SK-N-SH (cell line): Measurements from ENCODE around the gene CSRP1. TPM values are rescaled to one million over a fixed set of nuclear protein-coding genes. Genes with fewer than 3 reads are reported as not detected.

Source experiments
- CTCF ChIA-PET: fragments of 300-600, 350-600 bp; formaldehyde crosslinking; extraction: SDS; loops from one replicate; lab custom pipeline; 2021; lab: Yijun Ruan, JAX
- POLR2A ChIA-PET: fragments of 350-600 bp; sonication (Branson Sonifier 250); formaldehyde crosslinking; extraction: SDS; loops from one replicate; lab custom pipeline; 2020; ENCODE audit warnings: antibody characterized with exemption, inconsistent platforms; lab: Yijun Ruan, JAX
- DNase-seq: peaks from one replicate; pipeline ENCODE4 v3.0.0; 2012
- H2AFZ ChIP-seq: fragments of 200-600 bp; sonication (generic); 2 replicates; pipeline ENCODE4 v1.8.1; 2016; ENCODE audit warnings: antibody characterized with exemption, mild to moderate bottlenecking, low read depth
- H3F3A ChIP-seq: fragments of 200-600 bp; sonication (generic); replicated peaks from 2 replicates; pipeline ENCODE3; 2016; ENCODE audit warnings: antibody characterized with exemption, mild to moderate bottlenecking; ENCODE audit not compliant: insufficient read depth
- H3K27ac ChIP-seq, 2 experiments: fragments of 200-500 bp in 1 of 2; fragments of 200-600 bp in 1 of 2; sonication (Bioruptor generic) in 1 of 2; sonication (generic), shearing (Covaris generic) in 1 of 2; 2 replicates each; pipeline versions ENCODE4 v1.5.1 to v1.6.1; 2014 to 2016; ENCODE audit warnings: low read depth in 2 of 2, inconsistent platforms in 1 of 2, low read length in 1 of 2, mild to moderate bottlenecking in 1 of 2, mixed read lengths in 1 of 2
- H3K27me3 ChIP-seq: fragments of 200-600 bp; sonication (generic), shearing (Covaris generic); 2 replicates; pipeline ENCODE4 v1.6.1; 2016; ENCODE audit warnings: mixed run types; ENCODE audit not compliant: insufficient read depth
- H3K36me3 ChIP-seq, 2 experiments: fragments of 200-500 bp in 1 of 2; fragments of 200-600 bp in 1 of 2; sonication (Bioruptor generic) in 1 of 2; sonication (generic) in 1 of 2; replicated peaks in 1 of 2; 2 replicates each; pipeline versions ENCODE3 to v1.5.1; 2014 to 2016; ENCODE audit warnings: low read length in 1 of 2, mild to moderate bottlenecking in 1 of 2; ENCODE audit not compliant: insufficient read depth in 2 of 2, control insufficient read depth in 1 of 2
- H3K4me1 ChIP-seq, 2 experiments: fragments of 200-500 bp in 1 of 2; fragments of 200-600 bp in 1 of 2; sonication (Bioruptor generic) in 1 of 2; sonication (generic), shearing (Covaris generic) in 1 of 2; 2 replicates each; pipeline versions ENCODE4 v1.5.1 to v1.6.1; 2014 to 2016; ENCODE audit warnings: low read depth in 1 of 2, low read length in 1 of 2, mixed run types in 1 of 2; ENCODE audit not compliant: insufficient read depth in 2 of 2, control insufficient read depth in 1 of 2
- H3K4me2 ChIP-seq: fragments of 200-600 bp; sonication (generic), shearing (Covaris generic); 2 replicates; pipeline ENCODE4 v1.6.1; 2017; ENCODE audit warnings: mixed run types
- H3K4me3 ChIP-seq, 2 experiments: fragments of 200-500 bp in 1 of 2; fragments of 200-600 bp in 1 of 2; sonication (Bioruptor generic) in 1 of 2; sonication (generic), shearing (Covaris generic) in 1 of 2; 2 replicates each; pipeline versions ENCODE4 v1.5.1 to v1.8.1; 2014 to 2016; ENCODE audit warnings: low read depth in 2 of 2, inconsistent platforms in 1 of 2, low read length in 1 of 2, mild to moderate bottlenecking in 1 of 2, mixed read lengths in 1 of 2, moderate library complexity in 1 of 2
- H3K79me2 ChIP-seq: fragments of 200-600 bp; sonication (generic); 2 replicates; pipeline ENCODE4 v1.8.1; 2017; ENCODE audit warnings: mild to moderate bottlenecking; ENCODE audit not compliant: insufficient read depth
- H3K9ac ChIP-seq: fragments of 200-600 bp; sonication (generic); 2 replicates; pipeline ENCODE4 v1.6.1; 2017; ENCODE audit warnings: mixed run types
- H3K9me2 ChIP-seq: fragments of 200-600 bp; sonication (generic); 2 replicates; pipeline ENCODE4 v1.6.1; 2017; ENCODE audit warnings: mixed run types
- H3K9me3 ChIP-seq: fragments of 200-600 bp; sonication (generic); 2 replicates; pipeline ENCODE4 v1.6.1; 2017; ENCODE audit warnings: mixed run types, mild to moderate bottlenecking, moderate library complexity
- H4K20me1 ChIP-seq: fragments of 200-600 bp; sonication (generic); 2 replicates; pipeline ENCODE4 v1.6.1; 2017; ENCODE audit warnings: mild to moderate bottlenecking, mixed run types; ENCODE audit not compliant: insufficient read depth
- CHD2 ChIP-seq: fragments of 150-350 bp; IDR thresholded peaks from 2 replicates; pipeline ENCODE4 v1.6.1; 2018; ENCODE audit warnings: low read length; ENCODE audit not compliant: partially characterized antibody
- ELF1 ChIP-seq: IDR thresholded peaks from 2 replicates; pipeline ENCODE4 v1.4.0; 2012
- FOXJ3 ChIP-seq: sonication (generic); formaldehyde crosslinking; IDR thresholded peaks from 2 replicates; pipeline ENCODE4 v1.5.1; 2020; ENCODE audit warnings: mild to moderate bottlenecking, missing genetic modification reagents
- GABPA ChIP-seq: IDR thresholded peaks from 2 replicates; pipeline ENCODE4 v1.4.0; 2012; ENCODE audit warnings: low read depth, mild to moderate bottlenecking
- GATA2 ChIP-seq: sonication (generic); formaldehyde crosslinking; IDR thresholded peaks from 2 replicates; pipeline ENCODE4 v1.5.0; 2020; ENCODE audit warnings: mild to moderate bottlenecking, missing genetic modification reagents
- IRF3 ChIP-seq: fragments of 150-350 bp; IDR thresholded peaks from 2 replicates; pipeline ENCODE4 v1.6.1; 2016; ENCODE audit warnings: mild to moderate bottlenecking, low read depth, low read length
- NFIC ChIP-seq: IDR thresholded peaks from 2 replicates; pipeline ENCODE4 v1.4.0; 2012; ENCODE audit warnings: borderline replicate concordance
- PBX3 ChIP-seq: IDR thresholded peaks from 2 replicates; pipeline ENCODE4; 2012
- POLR2AphosphoS5 ChIP-seq: IDR thresholded peaks from 2 replicates; pipeline ENCODE4 v1.6.1; 2012; ENCODE audit warnings: low read depth, low read length
- RAD21 ChIP-seq: IDR thresholded peaks from 2 replicates; pipeline ENCODE4 v1.6.1; 2012; ENCODE audit warnings: mild to moderate bottlenecking, low read length
- RCOR1 ChIP-seq: fragments of 150-350 bp; IDR thresholded peaks from 2 replicates; pipeline ENCODE4 v1.6.1; 2017; ENCODE audit warnings: antibody characterized with exemption, low read length
- RFX5 ChIP-seq: IDR thresholded peaks from 2 replicates; pipeline ENCODE4 v1.6.1; 2012; ENCODE audit warnings: mild to moderate bottlenecking, improper control_type of control experiment, low read length
- SIN3A ChIP-seq: IDR thresholded peaks from 2 replicates; pipeline ENCODE4 v1.6.1; 2012; ENCODE audit warnings: low read depth, mild to moderate bottlenecking, low read length, moderate library complexity, borderline replicate concordance
- SMC3 ChIP-seq: IDR thresholded peaks from 2 replicates; pipeline ENCODE4 v1.6.1; 2012; ENCODE audit warnings: low read depth, low read length, improper control_type of control experiment
- TAF1 ChIP-seq: IDR thresholded peaks from 2 replicates; pipeline ENCODE4 v1.6.1; 2012; ENCODE audit warnings: low read depth, mild to moderate bottlenecking, low read length, moderate library complexity, borderline replicate concordance
- TCF12 ChIP-seq: IDR thresholded peaks from 2 replicates; pipeline ENCODE4 v1.4.0; 2012
- USF1 ChIP-seq: IDR thresholded peaks from 2 replicates; pipeline ENCODE4 v1.4.0; 2012; ENCODE audit warnings: low read depth, borderline replicate concordance
- USF2 ChIP-seq: fragments of 150-350 bp; IDR thresholded peaks from 2 replicates; pipeline ENCODE4 v1.6.1; 2017; ENCODE audit warnings: antibody characterized with exemption, low read length, low read depth, borderline replicate concordance
- YY1 ChIP-seq: IDR thresholded peaks from 2 replicates; pipeline ENCODE4 v1.4.0; 2012; ENCODE audit warnings: low read depth, mild to moderate bottlenecking
- WGBS: methylation state at CpG from one replicate; pipeline ENCODE4 v1.1.6; 2017; ENCODE audit warnings: low lambda C conversion rate; 5-methylcytosine and 5-hydroxymethylcytosine counted together
- polyA plus RNA-seq, 3 experiments: library from polyadenylated mRNA; depleted of rRNA; stranded (reverse); fragments of >200 nt; gene quantifications; 2 replicates each; pipeline ENCODE4 v1.2.3, GENCODE V29; 2012

CSRP1 gene
- polyA plus RNA-seq, 1 of the 3 experiments (the other 2 are of a cell fraction), result 373 TPM

GRCh38 chr1:201448990-201449389, 57.9 kb downstream of the CSRP1 start:
- H3K9ac ChIP-seq, result no peak overlapping the region
- 90% methylated on average over 3 of the region's 5 CpGs for WGBS
- DNase-seq, result no peak
- no peaks in the 10 kb centered on the region for H3K36me3 ChIP-seq
- no peak overlapping the region for H3K4me2 ChIP-seq
- H3K27ac ChIP-seq, result no peak overlapping the region
- no peaks in the 10 kb centered on the region for H3K9me2 ChIP-seq
- TF ChIP-seq GABPA (no peak), SMC3 (no peak), USF1 (no peak), RAD21 (no peak), GATA2 (CRISPR knock-in tag) (no peak), TCF12 (no peak), PBX3 (no peak), SIN3A (no peak), USF2 (no peak), RCOR1 (no peak), RFX5 (no peak), POLR2AphosphoS5 (no peak), YY1 (no peak), NFIC (no peak), ELF1 (no peak), CHD2 (no peak), IRF3 (no peak), TAF1 (no peak), FOXJ3 (no peak)
- TF ChIP-seq, all 33 proteins: peak for 0
- Histone ChIP-seq H4K20me1 (no peaks in the 10 kb centered on the region), H3K27me3 (no peaks in the 10 kb centered on the region), H3K79me2 (no peaks in the 10 kb centered on the region), H2AFZ (no peak overlapping the region), H3F3A (peaks cover 8% of the 10 kb centered on the region), H3K9me3 (no peaks in the 10 kb centered on the region), H3K4me1 (peaks cover 9 to 27% of the 10 kb centered on the region in 2 experiments; a peak in 3 of 4 replicates), H3K4me3 (no peak overlapping the region)
- CTCF ChIA-PET, result interaction anchor here (0.7 to 11.6 kb wide), 19 partner anchors 9 to 388 kb away, joined by 3 to 124 read pairs (median 12); partner anchors contain the start of gene PHLDA3
- POLR2A ChIA-PET, result no interaction called here
